CD14-positive monocyte (primary cell): ENCODE results near the gene SGPL1. TPM values are rescaled to one million over a fixed set of nuclear protein-coding genes. Genes with fewer than 3 reads are reported as not detected.

Experiments
- DNase-seq, 3 donors: peaks; one replicate each; pipeline ENCODE4 v3.0.0-alpha.2; 2011 to 2022
- H2AFZ ChIP-seq: 2 replicates; pipeline ENCODE4 v1.6.0; 2012; ENCODE audit warnings: mild to moderate bottlenecking, low read depth, low read length, inconsistent platforms; ENCODE audit not compliant: insufficient read depth, poor library complexity, severe bottlenecking
- H3K27ac ChIP-seq, 2 donors: 1 replicate in 1 of 2; 2 replicates in 1 of 2; pipeline ENCODE4 v1.5.1; 2012 to 2013; ENCODE audit warnings: low read length in 2 of 2, control low read depth in 1 of 2, inconsistent platforms in 1 of 2, low read depth in 1 of 2, mild to moderate bottlenecking in 1 of 2
- H3K27me3 ChIP-seq, 2 donors: one replicate each; pipeline versions ENCODE4 v1.6.0 to v1.6.1; 2011 to 2013; ENCODE audit warnings: low read length in 2 of 2; ENCODE audit not compliant: control insufficient read depth in 2 of 2, insufficient read depth in 2 of 2
- H3K36me3 ChIP-seq, 2 donors: replicated peaks in 1 of 2; 1 replicate in 1 of 2; 2 replicates in 1 of 2; pipeline versions ENCODE4 v1.5.1 to v1.6.1; 2012 to 2013; ENCODE audit warnings: low read length in 2 of 2, control low read depth in 1 of 2, inconsistent platforms in 1 of 2, mild to moderate bottlenecking in 1 of 2; ENCODE audit not compliant: insufficient read depth in 2 of 2, control insufficient read depth in 1 of 2
- H3K4me1 ChIP-seq, 2 donors: 1 replicate in 1 of 2; 2 replicates in 1 of 2; pipeline versions ENCODE4 v1.5.1 to v1.6.1; 2012 to 2013; ENCODE audit warnings: low read length in 2 of 2, control low read depth in 1 of 2, inconsistent platforms in 1 of 2, mild to moderate bottlenecking in 1 of 2, moderate library complexity in 1 of 2; ENCODE audit not compliant: insufficient read depth in 2 of 2, control insufficient read depth in 1 of 2
- H3K4me2 ChIP-seq: replicated peaks from 2 replicates; pipeline ENCODE3; 2012; ENCODE audit warnings: low read length, moderate library complexity, mild to moderate bottlenecking; ENCODE audit not compliant: poor library complexity, severe bottlenecking; ENCODE audit errors: extremely low read depth
- H3K4me3 ChIP-seq, 3 experiments: fragments of 200-600 bp in 1 of 3; sonication (generic) in 1 of 3; replicated peaks in 1 of 3; 1 replicate in 2 of 3; 2 replicates in 1 of 3; pipeline ENCODE4 v1.5.1; 2011 to 2013; ENCODE audit warnings: low read length in 3 of 3, mild to moderate bottlenecking in 3 of 3, control low read depth in 2 of 3, low read depth in 2 of 3, inconsistent platforms in 1 of 3, moderate library complexity in 1 of 3
- H3K79me2 ChIP-seq: 2 replicates; pipeline ENCODE4 v1.6.0; 2012; ENCODE audit warnings: mild to moderate bottlenecking, control low read depth, inconsistent platforms, low read length, moderate library complexity; ENCODE audit not compliant: insufficient read depth
- H3K9ac ChIP-seq: 2 replicates; pipeline ENCODE4 v1.6.0; 2017; ENCODE audit warnings: low read length, mild to moderate bottlenecking; ENCODE audit not compliant: insufficient read depth, poor library complexity, severe bottlenecking
- H3K9me3 ChIP-seq, 2 donors: replicated peaks in 1 of 2; 1 replicate in 1 of 2; 2 replicates in 1 of 2; pipeline versions ENCODE4 v1.5.1 to v1.6.1; 2012 to 2013; ENCODE audit warnings: low read length in 2 of 2, control low read depth in 1 of 2; ENCODE audit not compliant: control insufficient read depth in 1 of 2, insufficient read depth in 1 of 2
- H4K20me1 ChIP-seq: 2 replicates; pipeline ENCODE4 v1.6.0; 2012; ENCODE audit warnings: mild to moderate bottlenecking, low read length, control low read depth, moderate library complexity; ENCODE audit not compliant: insufficient read depth
- H3K27ac Mint-ChIP-seq, 7 donors: one replicate each; pipeline ENCODE4 v1.8.0; 2020; ENCODE audit warnings: mild to moderate bottlenecking in 7 of 7, mixed read lengths in 7 of 7, moderate library complexity in 6 of 7, inconsistent platforms in 2 of 7
- H3K27me3 Mint-ChIP-seq, 3 donors: one replicate each; pipeline ENCODE4 v1.8.0; 2021 to 2022; ENCODE audit warnings: low read depth in 3 of 3, mild to moderate bottlenecking in 3 of 3, mixed read lengths in 3 of 3, moderate library complexity in 3 of 3, inconsistent platforms in 1 of 3
- H3K36me3 Mint-ChIP-seq, 2 donors: one replicate each; pipeline ENCODE4 v1.8.0; 2020; ENCODE audit warnings: mixed read lengths in 2 of 2, inconsistent platforms in 1 of 2, mild to moderate bottlenecking in 1 of 2
- H3K4me1 Mint-ChIP-seq: one replicate; pipeline ENCODE4 v1.8.0; 2020; ENCODE audit warnings: mild to moderate bottlenecking, mixed read lengths
- H3K4me3 Mint-ChIP-seq, 2 donors: one replicate each; pipeline ENCODE4 v1.8.0; 2020; ENCODE audit warnings: mild to moderate bottlenecking in 2 of 2, mixed read lengths in 2 of 2, moderate library complexity in 1 of 2
- H3K9me3 Mint-ChIP-seq, 7 donors: one replicate each; pipeline ENCODE4 v1.8.0; 2020 to 2022; ENCODE audit warnings: mixed read lengths in 7 of 7, mild to moderate bottlenecking in 6 of 7, moderate library complexity in 6 of 7, inconsistent platforms in 2 of 7
- WGBS: methylation state at CpG from one replicate; pipeline ENCODE4 v1.1.5; 2013; ENCODE audit warnings: missing lambda C conversion rate; ENCODE audit not compliant: insufficient coverage; 5-methylcytosine and 5-hydroxymethylcytosine counted together
- intact Hi-C, 2 donors: fragments of 100-400 bp; cut with micrococcal nuclease; formaldehyde crosslinking; loops; one replicate each; pipeline versions ENCODE4 v1.15.0 to v1.15.1; 2023
- polyA plus RNA-seq, 3 donors: library from polyadenylated mRNA; depleted of rRNA in 1 of 3; unstranded in 2 of 3; stranded (reverse) in 1 of 3; fragments of 300-500 nt in 2 of 3; fragments of >200 nt in 1 of 3; fragmentation: Illumina TruSeq in 2 of 3; gene quantifications; 1 replicate in 2 of 3; 2 replicates in 1 of 3; pipeline ENCODE4 v1.2.3, GENCODE V29; 2012 to 2021
- TF ChIP-seq, protein P1 (sequence below): fragments of 200-600 bp; IDR thresholded peaks from one replicate; pipeline ENCODE4 v1.8.0; 2022; ENCODE audit warnings: antibody characterized with exemption, mild to moderate bottlenecking

Gene SGPL1
- polyA plus RNA-seq, 3 donors = 16.6 to 26.8 (median 26.1) TPM

DNA sequence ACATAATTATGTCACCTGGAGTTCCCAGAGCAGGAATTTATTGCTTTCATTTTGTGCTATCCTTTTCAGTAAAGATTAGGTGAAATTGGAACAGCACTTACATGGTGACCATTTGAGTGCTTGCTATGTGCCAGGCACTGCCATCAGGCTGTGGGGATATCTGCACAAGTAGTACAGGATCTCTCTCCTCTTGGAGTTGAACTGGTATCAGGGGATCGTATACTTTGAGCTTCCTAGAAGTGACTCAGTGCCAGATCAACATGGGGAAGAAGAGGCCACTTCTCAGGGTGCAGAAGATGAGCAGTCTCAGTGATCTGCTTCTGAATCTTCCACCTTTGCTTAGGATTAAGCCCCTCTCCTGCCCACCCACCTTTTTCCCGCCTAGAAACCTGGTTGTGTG, 29.5 kb downstream of the SGPL1 start:
- no peak overlapping the region for H3K27ac ChIP-seq
- H2AFZ ChIP-seq = no peak overlapping the region
- peaks cover 30 to 62% of the 10 kb centered on the region in 2 donors for H3K36me3 ChIP-seq
- H3K4me1 Mint-ChIP-seq = peaks cover 8% of the 10 kb centered on the region
- H3K9ac ChIP-seq = no peak overlapping the region
- no CpG with 5 or more reads among the region's 2 CpGs for WGBS
- peaks cover 0 to 1% (median 0%) of the 10 kb centered on the region in 7 donors for H3K9me3 Mint-ChIP-seq
- no peaks in the 10 kb centered on the region for H3K27me3 ChIP-seq
- H3K4me1 ChIP-seq = peaks cover 4% of the 10 kb centered on the region in 2 donors
- TF ChIP-seq, protein P1, sequence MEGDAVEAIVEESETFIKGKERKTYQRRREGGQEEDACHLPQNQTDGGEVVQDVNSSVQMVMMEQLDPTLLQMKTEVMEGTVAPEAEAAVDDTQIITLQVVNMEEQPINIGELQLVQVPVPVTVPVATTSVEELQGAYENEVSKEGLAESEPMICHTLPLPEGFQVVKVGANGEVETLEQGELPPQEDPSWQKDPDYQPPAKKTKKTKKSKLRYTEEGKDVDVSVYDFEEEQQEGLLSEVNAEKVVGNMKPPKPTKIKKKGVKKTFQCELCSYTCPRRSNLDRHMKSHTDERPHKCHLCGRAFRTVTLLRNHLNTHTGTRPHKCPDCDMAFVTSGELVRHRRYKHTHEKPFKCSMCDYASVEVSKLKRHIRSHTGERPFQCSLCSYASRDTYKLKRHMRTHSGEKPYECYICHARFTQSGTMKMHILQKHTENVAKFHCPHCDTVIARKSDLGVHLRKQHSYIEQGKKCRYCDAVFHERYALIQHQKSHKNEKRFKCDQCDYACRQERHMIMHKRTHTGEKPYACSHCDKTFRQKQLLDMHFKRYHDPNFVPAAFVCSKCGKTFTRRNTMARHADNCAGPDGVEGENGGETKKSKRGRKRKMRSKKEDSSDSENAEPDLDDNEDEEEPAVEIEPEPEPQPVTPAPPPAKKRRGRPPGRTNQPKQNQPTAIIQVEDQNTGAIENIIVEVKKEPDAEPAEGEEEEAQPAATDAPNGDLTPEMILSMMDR = no peak
- H3K27ac Mint-ChIP-seq = no peak overlapping the region
- peaks cover 59 to 77% of the 10 kb centered on the region in 2 donors for H3K36me3 Mint-ChIP-seq
- H3K4me3 ChIP-seq = no peak overlapping the region
- no peaks in the 10 kb centered on the region for H3K79me2 ChIP-seq
- no peaks in the 10 kb centered on the region for H3K9me3 ChIP-seq
- peaks cover 31% of the 10 kb centered on the region for H4K20me1 ChIP-seq
- no peak overlapping the region for H3K4me2 ChIP-seq
- H3K27me3 Mint-ChIP-seq = no peaks in the 10 kb centered on the region
- DNase-seq = no peak
- no peak overlapping the region for H3K4me3 Mint-ChIP-seq
- intact Hi-C loops = no loop called here

DNA sequence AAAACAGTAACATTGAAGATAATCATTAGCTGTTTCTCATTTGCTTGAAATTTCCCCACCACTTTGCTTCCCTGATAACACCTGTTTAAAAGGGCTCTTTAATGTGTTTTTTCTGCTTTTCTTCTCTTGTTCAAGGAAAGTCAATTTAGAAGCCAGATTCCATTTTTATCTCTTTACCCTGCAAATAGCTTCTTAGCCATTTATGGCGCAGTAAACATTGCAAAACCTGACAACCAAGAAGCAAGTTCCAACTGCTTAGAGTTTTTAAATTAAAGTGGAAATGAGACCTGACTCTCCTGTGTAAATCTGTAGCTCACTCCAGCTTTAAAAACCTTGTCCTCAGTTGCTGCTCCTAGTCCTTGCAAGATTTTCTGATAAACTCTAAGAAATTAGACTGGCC, 30.1 kb downstream of the SGPL1 start:
- Histone ChIP-seq H2AFZ (no peak overlapping the region), H3K4me3 (no peak overlapping the region), H3K27me3 (no peaks in the 10 kb centered on the region), H3K36me3 (peaks cover 30 to 67% of the 10 kb centered on the region in 2 donors), H3K4me2 (no peak overlapping the region), H3K27ac (no peak overlapping the region), H3K79me2 (no peaks in the 10 kb centered on the region), H4K20me1 (peaks cover 28% of the 10 kb centered on the region), H3K9ac (no peak overlapping the region), H3K4me1 (peaks cover 4% of the 10 kb centered on the region in 2 donors), H3K9me3 (no peaks in the 10 kb centered on the region)
- Mint-ChIP-seq H3K27me3 (no peaks in the 10 kb centered on the region), H3K9me3 (peaks cover 0 to 1% (median 0%) of the 10 kb centered on the region in 7 donors), H3K4me1 (peaks cover 6% of the 10 kb centered on the region), H3K36me3 (peaks cover 62 to 82% of the 10 kb centered on the region in 2 donors), H3K4me3 (no peak overlapping the region), H3K27ac (no peak overlapping the region)
- intact Hi-C loops = no loop called here
- DNase-seq = no peak
- TF ChIP-seq, protein P1 = no peak
- no CpG with 5 or more reads among the region's 1 CpG for WGBS
